HG02884 (cell line): ENCODE data around the gene PRRX1.

Source experiments
- ATAC-seq: cut with Tn5 transposase; IDR thresholded peaks from one replicate; pipeline ENCODE4 v1.9.1; 2021; ENCODE audit warnings: mild to moderate bottlenecking, moderate library complexity; ENCODE audit not compliant: unreplicated experiment

Gene PRRX1

GRCh38 chr1:170663404-170664092 lies 383 bp upstream of the PRRX1 start:
- no peak for ATAC-seq

GRCh38 chr1:170664828-170665612 lies 1.1 kb downstream of the PRRX1 start:
- no peak for ATAC-seq

GRCh38 chr1:170665629-170666028 lies 1.7 kb downstream of the PRRX1 start:
- no peak for ATAC-seq

GRCh38 chr1:170666541-170667254 lies 2.8 kb downstream of the PRRX1 start:
- ATAC-seq, result no peak

- ATAC-seq, result no peak
These were observed 4.5 kb downstream of the PRRX1 start for GRCh38 chr1:170668209-170669106.

GRCh38 chr1:170669107-170669445 lies 5.1 kb downstream of the PRRX1 start:
- ATAC-seq, result no peak

GRCh38 chr1:170669586-170670530 lies 5.9 kb downstream of the PRRX1 start:
- ATAC-seq, result no peak

GRCh38 chr1:170670802-170671628 lies 7.1 kb downstream of the PRRX1 start:
- no peak for ATAC-seq

GRCh38 chr1:170671629-170671963 lies 7.7 kb downstream of the PRRX1 start:
- ATAC-seq, result no peak

GRCh38 chr1:170672316-170672715 lies 8.4 kb downstream of the PRRX1 start:
- ATAC-seq, result no peak

- ATAC-seq, result no peak
These were observed 10.3 kb downstream of the PRRX1 start for GRCh38 chr1:170674239-170674638.

GRCh38 chr1:170674986-170675385 lies 11.1 kb downstream of the PRRX1 start:
- ATAC-seq, result no peak

- ATAC-seq, result no peak
These were observed 11.9 kb downstream of the PRRX1 start for GRCh38 chr1:170675865-170676264.

GRCh38 chr1:170676628-170677027 lies 12.7 kb downstream of the PRRX1 start:
- no peak for ATAC-seq

- no peak for ATAC-seq
These were observed 14.2 kb downstream of the PRRX1 start for GRCh38 chr1:170678027-170678600.

GRCh38 chr1:170680428-170680827 lies 16.5 kb downstream of the PRRX1 start:
- ATAC-seq, result no peak

- no peak for ATAC-seq
These were observed 18.2 kb downstream of the PRRX1 start for GRCh38 chr1:170682169-170682568.

- ATAC-seq, result no peak
These were observed 18.9 kb downstream of the PRRX1 start for GRCh38 chr1:170682809-170683208.

- ATAC-seq, result no peak
These were observed 21.2 kb downstream of the PRRX1 start for GRCh38 chr1:170685166-170685565.
